Gastroesophageal sphincter (tissue), 4 donors: ENCODE measurements around the gene SEMA4A. TPM values are rescaled to one million over a fixed set of nuclear protein-coding genes. Genes with fewer than 3 reads are reported as not detected.

Experiments used
- ATAC-seq: fragments of 150-250 bp; one replicate; pipeline ENCODE4 v1.9.1; 2016; ENCODE audit warnings: mild to moderate bottlenecking, moderate library complexity
- H3K27ac ChIP-seq, 4 donors: fragments of 200-600 bp; sonication (generic) in 3 of 4; 1 replicate in 3 of 4; 2 replicates in 1 of 4; pipeline ENCODE4 v1.5.1; 2016 to 2019
- H3K27me3 ChIP-seq: fragments of 200-600 bp; sonication (generic); one replicate; pipeline ENCODE4 v1.5.1; 2019
- H3K36me3 ChIP-seq, 2 donors: fragments of 200-600 bp; sonication (generic); one replicate each; pipeline ENCODE4 v1.5.1; 2019; ENCODE audit warnings: control low read depth in 1 of 2
- H3K4me1 ChIP-seq, 3 donors: fragments of 200-600 bp; sonication (generic); 1 replicate in 2 of 3; 2 replicates in 1 of 3; pipeline ENCODE4 v1.5.1; 2016 to 2019; ENCODE audit warnings: control low read depth in 2 of 3
- H3K4me3 ChIP-seq, 2 donors: fragments of 200-600 bp; sonication (generic); one replicate each; pipeline ENCODE4 v1.5.1; 2019; ENCODE audit warnings: mild to moderate bottlenecking in 1 of 2, moderate library complexity in 1 of 2
- H3K9me3 ChIP-seq, 3 donors: fragments of 200-600 bp; sonication (generic); one replicate each; pipeline ENCODE4 v1.5.1; 2017 to 2019; ENCODE audit warnings: control low read depth in 2 of 3
- EP300 ChIP-seq: sonication (generic); formaldehyde crosslinking; IDR thresholded peaks from one replicate; pipeline ENCODE4 v1.6.1; 2017; ENCODE audit warnings: antibody characterized with exemption, mild to moderate bottlenecking
- POLR2A ChIP-seq, 2 donors: fragments of 450-650 bp; IDR thresholded peaks; one replicate each; pipeline ENCODE4 v1.6.1; 2017; ENCODE audit warnings: antibody characterized with exemption in 2 of 2, mild to moderate bottlenecking in 2 of 2, moderate library complexity in 1 of 2
- POLR2AphosphoS5 ChIP-seq: sonication (generic); formaldehyde crosslinking; IDR thresholded peaks from one replicate; pipeline ENCODE4 v1.6.1; 2017; ENCODE audit warnings: antibody characterized with exemption
- WGBS, 2 donors: methylation state at CpG; one replicate each; pipeline ENCODE4 v1.1.5; 2018; ENCODE audit warnings: low coverage in 1 of 2; 5-methylcytosine and 5-hydroxymethylcytosine counted together
- total RNA-seq, 4 donors: library from RNA; depleted of rRNA; stranded (reverse); fragments of >200 nt; gene quantifications; one replicate each; pipeline ENCODE4 v1.1.0, GENCODE V29; 2016
- TF ChIP-seq, protein P1 (sequence below), 4 experiments: fragments of 200-600 bp in 2 of 4; fragments of 450-650 bp in 2 of 4; sonication (generic) in 1 of 4; IDR thresholded peaks; one replicate each; pipeline ENCODE4 v1.5.1; 2017 to 2019; ENCODE audit warnings: antibody characterized with exemption in 4 of 4, mild to moderate bottlenecking in 2 of 4, moderate library complexity in 2 of 4

Gene SEMA4A
- total RNA-seq, 4 donors from 2014 or later: 1.7 to 7.5 (median 3.4) TPM

DNA sequence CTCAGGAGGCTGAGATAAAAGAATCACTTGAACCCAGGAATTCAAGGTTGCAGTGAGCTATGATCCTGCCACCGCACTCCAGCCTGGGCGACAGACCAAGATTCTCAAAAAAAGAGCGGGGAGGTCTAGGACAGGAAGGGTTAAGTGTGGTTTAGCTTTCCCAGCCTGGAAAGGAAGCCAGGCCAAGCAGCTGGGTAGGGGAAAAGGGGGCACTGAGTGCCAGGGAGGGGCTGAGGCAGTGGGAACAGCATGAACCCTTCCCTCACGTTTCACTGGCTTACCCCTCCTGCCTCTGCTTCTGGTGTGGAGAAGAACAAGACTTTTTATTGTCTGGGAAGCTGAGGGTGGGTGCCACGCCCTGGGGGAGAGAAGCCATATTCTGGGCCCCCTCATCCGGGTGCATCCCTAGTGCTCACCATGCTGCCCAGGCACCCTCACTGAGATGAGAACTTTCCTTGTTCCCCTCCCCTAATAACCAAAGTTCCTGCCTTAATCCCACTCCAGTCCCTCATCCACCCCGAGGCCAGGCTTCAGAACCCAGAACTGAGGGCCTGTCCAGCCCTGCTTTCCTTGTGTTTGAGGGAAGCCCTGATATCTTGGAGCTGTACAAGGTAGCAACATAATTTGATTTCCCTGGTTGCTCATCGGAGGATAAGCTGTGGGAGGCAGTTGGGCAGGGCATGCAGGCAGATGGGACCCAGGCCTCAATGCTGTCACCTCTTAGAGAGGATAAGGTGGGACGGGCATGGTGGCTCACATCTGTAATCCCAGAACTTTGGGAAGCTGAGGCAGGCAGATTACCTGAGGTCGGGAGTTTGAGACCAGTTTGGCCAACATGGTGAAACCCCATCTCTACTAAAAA is 40.9 kb upstream of the SEMA4A start:
- Histone ChIP-seq H3K4me3 (no peak overlapping the region), H3K27ac (peak overlapping the region in 3 of 4 donors; percentile 74 to 100 (median 99)), H3K36me3 (no peaks in the 10 kb centered on the region), H3K9me3 (no peaks in the 10 kb centered on the region), H3K27me3 (no peaks in the 10 kb centered on the region), H3K4me1 (peaks cover 0 to 53% (median 18%) of the 10 kb centered on the region in 3 donors)
- TF ChIP-seq, protein P1, sequence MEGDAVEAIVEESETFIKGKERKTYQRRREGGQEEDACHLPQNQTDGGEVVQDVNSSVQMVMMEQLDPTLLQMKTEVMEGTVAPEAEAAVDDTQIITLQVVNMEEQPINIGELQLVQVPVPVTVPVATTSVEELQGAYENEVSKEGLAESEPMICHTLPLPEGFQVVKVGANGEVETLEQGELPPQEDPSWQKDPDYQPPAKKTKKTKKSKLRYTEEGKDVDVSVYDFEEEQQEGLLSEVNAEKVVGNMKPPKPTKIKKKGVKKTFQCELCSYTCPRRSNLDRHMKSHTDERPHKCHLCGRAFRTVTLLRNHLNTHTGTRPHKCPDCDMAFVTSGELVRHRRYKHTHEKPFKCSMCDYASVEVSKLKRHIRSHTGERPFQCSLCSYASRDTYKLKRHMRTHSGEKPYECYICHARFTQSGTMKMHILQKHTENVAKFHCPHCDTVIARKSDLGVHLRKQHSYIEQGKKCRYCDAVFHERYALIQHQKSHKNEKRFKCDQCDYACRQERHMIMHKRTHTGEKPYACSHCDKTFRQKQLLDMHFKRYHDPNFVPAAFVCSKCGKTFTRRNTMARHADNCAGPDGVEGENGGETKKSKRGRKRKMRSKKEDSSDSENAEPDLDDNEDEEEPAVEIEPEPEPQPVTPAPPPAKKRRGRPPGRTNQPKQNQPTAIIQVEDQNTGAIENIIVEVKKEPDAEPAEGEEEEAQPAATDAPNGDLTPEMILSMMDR (IDR thresholded peaks at IDR 0.05): no peak
- TF ChIP-seq POLR2AphosphoS5 (peak; percentile 53), EP300 (no peak)
- ATAC-seq: no peak
- WGBS, 2 donors: 40 to 49% methylated on average over 7 to 8 of the region's 10 CpGs

DNA sequence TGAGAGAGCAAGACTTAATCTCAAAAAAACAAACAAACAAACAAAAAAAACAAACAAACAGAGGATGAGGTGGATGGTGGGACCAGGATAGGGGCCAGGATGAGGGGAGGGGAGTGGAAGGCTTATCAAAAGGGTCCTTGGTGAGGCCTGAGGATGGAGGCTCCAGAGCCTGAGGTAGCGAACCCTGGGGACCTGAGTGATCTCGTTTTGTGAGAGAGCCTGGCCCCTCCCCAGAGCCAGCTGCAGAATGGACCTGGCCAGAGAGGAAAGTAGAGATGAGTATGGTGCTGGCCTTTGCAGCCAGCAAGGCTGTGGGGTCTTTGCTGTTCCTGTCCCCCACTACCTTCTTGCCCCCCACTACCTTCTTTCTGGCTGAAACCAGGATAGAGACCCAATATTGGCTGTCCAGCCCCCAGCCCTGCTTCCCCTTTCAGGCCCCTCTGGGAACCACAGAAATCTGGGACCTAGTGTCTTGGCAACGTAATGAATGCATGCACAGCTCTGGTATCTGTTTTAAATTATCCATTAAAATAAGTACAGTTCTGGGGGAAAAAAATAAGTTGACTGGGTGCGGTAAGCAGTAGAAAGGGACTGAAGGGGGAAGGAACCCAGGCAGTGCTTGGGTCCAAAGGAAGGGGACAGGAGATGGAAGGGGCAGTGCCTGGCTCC is 40.0 kb upstream of the SEMA4A start:
- Histone ChIP-seq H3K4me1 (peaks cover 0 to 61% (median 19%) of the 10 kb centered on the region in 3 donors), H3K9me3 (no peaks in the 10 kb centered on the region), H3K36me3 (no peaks in the 10 kb centered on the region), H3K27ac (peak overlapping the region; percentile 94 to 100 (median 100)), H3K4me3 (peak overlapping the region in 1 of 2 donors; percentile 93), H3K27me3 (no peaks in the 10 kb centered on the region)
- ATAC-seq: no peak
- WGBS, 2 donors: 0 to 30% methylated on average over 1 to 4 of the region's 4 CpGs
- TF ChIP-seq, protein P1 (IDR thresholded peaks at IDR 0.05): no peak
- no peak for TF ChIP-seq POLR2A (IDR thresholded peaks at IDR 0.05)
- TF ChIP-seq EP300: no peak
- TF ChIP-seq POLR2AphosphoS5: no peak

DNA sequence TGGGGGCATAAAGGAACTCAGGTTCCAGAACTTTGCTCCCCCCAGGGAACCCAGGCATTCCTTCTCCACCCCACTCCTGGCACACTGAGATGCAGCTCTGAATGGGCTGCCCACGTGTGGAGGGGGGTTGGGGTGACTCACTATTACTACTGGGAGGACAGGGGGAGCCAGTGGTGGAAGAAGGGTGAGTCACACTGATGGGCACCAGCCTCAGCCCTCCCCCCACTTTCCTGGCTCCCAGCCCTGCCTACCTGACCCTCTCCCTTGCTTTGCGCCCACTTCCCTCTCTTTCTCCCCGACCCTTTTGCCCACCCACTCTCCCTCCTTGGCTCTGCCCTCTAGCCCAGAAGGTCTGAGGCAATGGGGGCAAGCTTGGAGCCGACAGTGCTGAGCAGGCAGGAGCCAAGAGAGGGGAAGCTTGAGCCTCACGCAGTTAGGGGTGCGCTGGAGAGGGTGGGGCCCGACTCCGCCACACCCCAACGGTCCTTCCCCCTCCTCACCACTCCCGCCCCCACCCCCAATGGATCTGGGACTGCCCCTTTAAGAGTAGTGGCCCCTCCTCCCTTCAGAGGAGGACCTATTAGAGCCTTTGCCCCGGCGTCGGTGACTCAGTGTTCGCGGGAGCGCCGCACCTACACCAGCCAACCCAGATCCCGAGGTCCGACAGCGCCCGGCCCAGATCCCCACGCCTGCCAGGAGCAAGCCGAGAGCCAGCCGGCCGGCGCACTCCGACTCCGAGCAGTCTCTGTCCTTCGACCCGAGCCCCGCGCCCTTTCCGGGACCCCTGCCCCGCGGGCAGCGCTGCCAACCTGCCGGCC is 39.1 kb upstream of the SEMA4A start, which contains the start of gene LMNA:
TSS of gene LMNA (plus strand) at position 611 of the 818 bp plus-strand sequence. CDS start 208 bp downstream, outside the sequence.
- peak within 1 kb of the TSS; percentile 90 to 93 for H3K4me3 ChIP-seq
- H3K27me3 ChIP-seq: no peaks in the 10 kb centered on the region
- peak; percentile 99 for TF ChIP-seq POLR2AphosphoS5
- TF ChIP-seq POLR2A (IDR thresholded peaks at IDR 0.05): peak; percentile 98
- TF ChIP-seq, protein P1 (IDR thresholded peaks at IDR 0.05): no peak
- peaks cover 0 to 64% (median 28%) of the 10 kb centered on the region in 3 donors for H3K4me1 ChIP-seq
- no peaks in the 10 kb centered on the region for H3K9me3 ChIP-seq
- ATAC-seq: peak; percentile 90
- H3K36me3 ChIP-seq: no peaks in the 10 kb centered on the region
- peak within 1 kb of the TSS; percentile 94 to 100 (median 100) for H3K27ac ChIP-seq
- no CpG with 5 or more reads among the region's 37 CpGs for WGBS, 2 donors

DNA sequence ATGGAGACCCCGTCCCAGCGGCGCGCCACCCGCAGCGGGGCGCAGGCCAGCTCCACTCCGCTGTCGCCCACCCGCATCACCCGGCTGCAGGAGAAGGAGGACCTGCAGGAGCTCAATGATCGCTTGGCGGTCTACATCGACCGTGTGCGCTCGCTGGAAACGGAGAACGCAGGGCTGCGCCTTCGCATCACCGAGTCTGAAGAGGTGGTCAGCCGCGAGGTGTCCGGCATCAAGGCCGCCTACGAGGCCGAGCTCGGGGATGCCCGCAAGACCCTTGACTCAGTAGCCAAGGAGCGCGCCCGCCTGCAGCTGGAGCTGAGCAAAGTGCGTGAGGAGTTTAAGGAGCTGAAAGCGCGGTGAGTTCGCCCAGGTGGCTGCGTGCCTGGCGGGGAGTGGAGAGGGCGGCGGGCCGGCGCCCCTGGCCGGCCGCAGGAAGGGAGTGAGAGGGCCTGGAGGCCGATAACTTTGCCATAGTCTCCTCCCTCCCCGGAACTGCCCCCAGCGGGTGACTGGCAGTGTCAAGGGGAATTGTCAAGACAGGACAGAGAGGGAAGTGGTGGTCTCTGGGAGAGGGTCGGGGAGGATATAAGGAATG is 38.4 kb upstream of the SEMA4A start:
- 0 to 8% methylated on average over 2 to 11 of the region's 49 CpGs for WGBS, 2 donors
- Histone ChIP-seq H3K4me1 (peaks cover 0 to 70% (median 35%) of the 10 kb centered on the region in 3 donors), H3K4me3 (peak overlapping the region; percentile 90 to 93), H3K27ac (peak overlapping the region; percentile 94 to 100 (median 100)), H3K27me3 (no peaks in the 10 kb centered on the region), H3K36me3 (no peaks in the 10 kb centered on the region), H3K9me3 (no peaks in the 10 kb centered on the region)
- ATAC-seq: no peak
- no peak for TF ChIP-seq POLR2AphosphoS5
- no peak for TF ChIP-seq POLR2A (IDR thresholded peaks at IDR 0.05)
- TF ChIP-seq, protein P1 (IDR thresholded peaks at IDR 0.05): no peak
- TF ChIP-seq EP300: no peak
